ENCODE results near the gene ANGPTL2. TPM values are rescaled to one million over a fixed set of nuclear protein-coding genes. Genes with fewer than 3 reads are reported as not detected.
A peak's percentile ranks its signal among the peaks of the same experiment; 100 is the strongest.

ANGPTL2 gene
- total RNA-seq, 2 experiments from 2014 or later: not detected

GRCh38 chr9:127067603-127068220 lies 54.7 kb downstream of the ANGPTL2 start:
- H3K4me1 Mint-ChIP-seq: no peaks in the 10 kb centered on the region
- ATAC-seq (no peak), DNase-seq (no peak)
- CTCF ChIA-PET: no interaction called here
- peaks cover 5% of the 10 kb centered on the region for H3K36me3 Mint-ChIP-seq
- H3K27ac Mint-ChIP-seq: no peak overlapping the region
- no peak overlapping the region for H3K4me3 Mint-ChIP-seq
- H3K27me3 Mint-ChIP-seq: no peaks in the 10 kb centered on the region
- H3K9me3 Mint-ChIP-seq (ENCODE audit: low read depth): peaks cover 6% of the 10 kb centered on the region

GRCh38 chr9:127066851-127067136 lies 55.6 kb downstream of the ANGPTL2 start:
- Mint-ChIP-seq H3K27ac (no peak overlapping the region), H3K4me1 (no peaks in the 10 kb centered on the region), H3K27me3 (no peaks in the 10 kb centered on the region), H3K4me3 (no peak overlapping the region), H3K36me3 (peaks cover 3% of the 10 kb centered on the region), H3K9me3 (ENCODE audit: low read depth) (peaks cover 3% of the 10 kb centered on the region)
- CTCF ChIA-PET: interaction anchor here (0.6 to 1.4 kb wide), 2 partner anchors 11 to 65 kb away, joined by 3 to 4 read pairs; no protein-coding TSS in a partner anchor
- no peak for DNase-seq
- no peak for ATAC-seq

GRCh38 chr9:127066060-127066850 lies 56.2 kb downstream of the ANGPTL2 start:
- no peaks in the 10 kb centered on the region for H3K27me3 Mint-ChIP-seq
- peaks cover 2% of the 10 kb centered on the region for H3K4me1 Mint-ChIP-seq
- CTCF ChIA-PET: interaction anchor here (1.4 kb wide), 1 partner anchor 10 kb away, joined by 4 read pairs; no protein-coding TSS in a partner anchor
- no peak overlapping the region for H3K27ac Mint-ChIP-seq
- ATAC-seq (no peak), DNase-seq (no peak)
- H3K9me3 Mint-ChIP-seq (ENCODE audit: low read depth): peaks cover 2% of the 10 kb centered on the region
- no peak overlapping the region for H3K4me3 Mint-ChIP-seq
- peaks cover 2% of the 10 kb centered on the region for H3K36me3 Mint-ChIP-seq

- no peak for DNase-seq
- CTCF ChIA-PET: no interaction called here
- no peaks in the 10 kb centered on the region for H3K27me3 Mint-ChIP-seq
- H3K27ac Mint-ChIP-seq: no peak overlapping the region
- peaks cover 4% of the 10 kb centered on the region for H3K4me1 Mint-ChIP-seq
- ATAC-seq: no peak
- H3K4me3 Mint-ChIP-seq: no peak overlapping the region
- H3K36me3 Mint-ChIP-seq: no peaks in the 10 kb centered on the region
- no peaks in the 10 kb centered on the region for H3K9me3 Mint-ChIP-seq (ENCODE audit: low read depth)
Observed at GRCh38 chr9:127065592-127065991, 56.8 kb downstream of the ANGPTL2 start.

- ATAC-seq (no peak), DNase-seq (no peak)
- H3K4me3 Mint-ChIP-seq: no peak overlapping the region
- CTCF ChIA-PET: interaction anchor here (1.3 to 1.5 kb wide), 2 partner anchors 100 to 134 kb away, joined by 3 read pairs; no protein-coding TSS in a partner anchor
- H3K27me3 Mint-ChIP-seq: no peaks in the 10 kb centered on the region
- no peaks in the 10 kb centered on the region for H3K9me3 Mint-ChIP-seq (ENCODE audit: low read depth)
- H3K4me1 Mint-ChIP-seq: peaks cover 10% of the 10 kb centered on the region
- no peak overlapping the region for H3K27ac Mint-ChIP-seq
- H3K36me3 Mint-ChIP-seq: no peaks in the 10 kb centered on the region
Observed at GRCh38 chr9:127064335-127064734, 58.1 kb downstream of the ANGPTL2 start.

GRCh38 chr9:127061411-127061810 lies 61.0 kb downstream of the ANGPTL2 start:
- CTCF ChIA-PET: interaction anchor here (1.4 kb wide), 1 partner anchor 137 kb away, joined by 4 read pairs; no protein-coding TSS in a partner anchor
- no peak for DNase-seq
- no peak for ATAC-seq
- Mint-ChIP-seq H3K36me3 (no peaks in the 10 kb centered on the region), H3K4me3 (no peak overlapping the region), H3K9me3 (ENCODE audit: low read depth) (no peaks in the 10 kb centered on the region), H3K27ac (no peak overlapping the region), H3K27me3 (no peaks in the 10 kb centered on the region), H3K4me1 (peaks cover 26% of the 10 kb centered on the region)

- ATAC-seq (no peak), DNase-seq (no peak)
- Mint-ChIP-seq H3K27me3 (no peaks in the 10 kb centered on the region), H3K9me3 (ENCODE audit: low read depth) (no peaks in the 10 kb centered on the region), H3K4me1 (peaks cover 26% of the 10 kb centered on the region), H3K27ac (no peak overlapping the region), H3K36me3 (no peaks in the 10 kb centered on the region), H3K4me3 (no peak overlapping the region)
- CTCF ChIA-PET: no interaction called here
Observed at GRCh38 chr9:127059765-127060361, 62.6 kb downstream of the ANGPTL2 start.

GRCh38 chr9:127059030-127059429 lies 63.4 kb downstream of the ANGPTL2 start:
- peak; percentile 39 for ATAC-seq
- CTCF ChIA-PET: no interaction called here
- Mint-ChIP-seq H3K27me3 (no peaks in the 10 kb centered on the region), H3K36me3 (no peaks in the 10 kb centered on the region), H3K27ac (peak overlapping the region; percentile 13), H3K4me1 (peaks cover 26% of the 10 kb centered on the region), H3K9me3 (ENCODE audit: low read depth) (no peaks in the 10 kb centered on the region), H3K4me3 (no peak overlapping the region)
- DNase-seq: peak; percentile 47

GRCh38 chr9:127058645-127059021 lies 63.8 kb downstream of the ANGPTL2 start:
- no peaks in the 10 kb centered on the region for H3K36me3 Mint-ChIP-seq
- CTCF ChIA-PET: no interaction called here
- no peaks in the 10 kb centered on the region for H3K27me3 Mint-ChIP-seq
- H3K4me1 Mint-ChIP-seq: peaks cover 26% of the 10 kb centered on the region
- ATAC-seq: no peak
- H3K4me3 Mint-ChIP-seq: no peak overlapping the region
- H3K9me3 Mint-ChIP-seq (ENCODE audit: low read depth): no peaks in the 10 kb centered on the region
- no peak for DNase-seq
- H3K27ac Mint-ChIP-seq: no peak overlapping the region

GRCh38 chr9:127058011-127058644 lies 64.3 kb downstream of the ANGPTL2 start:
- H3K27ac Mint-ChIP-seq: peak overlapping the region; percentile 8
- H3K27me3 Mint-ChIP-seq: no peaks in the 10 kb centered on the region
- DNase-seq (no peak), ATAC-seq (no peak)
- H3K4me3 Mint-ChIP-seq: no peak overlapping the region
- H3K36me3 Mint-ChIP-seq: no peaks in the 10 kb centered on the region
- peaks cover 26% of the 10 kb centered on the region for H3K4me1 Mint-ChIP-seq
- H3K9me3 Mint-ChIP-seq (ENCODE audit: low read depth): no peaks in the 10 kb centered on the region
- CTCF ChIA-PET: no interaction called here

GRCh38 chr9:127056446-127056845 lies 66.0 kb downstream of the ANGPTL2 start:
- CTCF ChIA-PET: interaction anchor here (1.1 kb wide), 1 partner anchor 10 kb away, joined by 4 read pairs; no protein-coding TSS in a partner anchor
- ATAC-seq (no peak), DNase-seq (no peak)
- H3K36me3 Mint-ChIP-seq: no peaks in the 10 kb centered on the region
- H3K4me3 Mint-ChIP-seq: no peak overlapping the region
- no peaks in the 10 kb centered on the region for H3K27me3 Mint-ChIP-seq
- no peaks in the 10 kb centered on the region for H3K9me3 Mint-ChIP-seq (ENCODE audit: low read depth)
- H3K27ac Mint-ChIP-seq: no peak overlapping the region
- H3K4me1 Mint-ChIP-seq: peaks cover 25% of the 10 kb centered on the region

GRCh38 chr9:127055745-127056402 lies 66.6 kb downstream of the ANGPTL2 start:
- Mint-ChIP-seq H3K27me3 (no peaks in the 10 kb centered on the region), H3K4me1 (peaks cover 22% of the 10 kb centered on the region), H3K27ac (no peak overlapping the region), H3K9me3 (ENCODE audit: low read depth) (no peaks in the 10 kb centered on the region), H3K4me3 (no peak overlapping the region), H3K36me3 (no peaks in the 10 kb centered on the region)
- DNase-seq (no peak), ATAC-seq (no peak)
- CTCF ChIA-PET: interaction anchor here (1.1 kb wide), 1 partner anchor 11 kb away, joined by 4 read pairs; no protein-coding TSS in a partner anchor

- Mint-ChIP-seq H3K27me3 (no peaks in the 10 kb centered on the region), H3K4me3 (no peak overlapping the region), H3K36me3 (no peaks in the 10 kb centered on the region)
Observed at GRCh38 chr9:127053960-127054359, 68.5 kb downstream of the ANGPTL2 start.

More at GRCh38 chr9:127053960-127054359, 68.5 kb downstream of the ANGPTL2 start:
- ATAC-seq: no peak
- CTCF ChIA-PET: no interaction called here
- Mint-ChIP-seq H3K9me3 (ENCODE audit: low read depth) (no peaks in the 10 kb centered on the region), H3K27ac (no peak overlapping the region), H3K4me1 (peaks cover 27% of the 10 kb centered on the region)
- no peak for DNase-seq
